GM12874 (cell line): Measurements from ENCODE around the gene COG2.

Experiments
- TF ChIP-seq, protein P1 (sequence below): IDR thresholded peaks from 2 replicates; pipeline ENCODE4 v1.5.1; 2011; ENCODE audit warnings: low read depth, mild to moderate bottlenecking, control low read depth, low read length, moderate library complexity; ENCODE audit not compliant: insufficient read depth

The COG2 gene, protein sequence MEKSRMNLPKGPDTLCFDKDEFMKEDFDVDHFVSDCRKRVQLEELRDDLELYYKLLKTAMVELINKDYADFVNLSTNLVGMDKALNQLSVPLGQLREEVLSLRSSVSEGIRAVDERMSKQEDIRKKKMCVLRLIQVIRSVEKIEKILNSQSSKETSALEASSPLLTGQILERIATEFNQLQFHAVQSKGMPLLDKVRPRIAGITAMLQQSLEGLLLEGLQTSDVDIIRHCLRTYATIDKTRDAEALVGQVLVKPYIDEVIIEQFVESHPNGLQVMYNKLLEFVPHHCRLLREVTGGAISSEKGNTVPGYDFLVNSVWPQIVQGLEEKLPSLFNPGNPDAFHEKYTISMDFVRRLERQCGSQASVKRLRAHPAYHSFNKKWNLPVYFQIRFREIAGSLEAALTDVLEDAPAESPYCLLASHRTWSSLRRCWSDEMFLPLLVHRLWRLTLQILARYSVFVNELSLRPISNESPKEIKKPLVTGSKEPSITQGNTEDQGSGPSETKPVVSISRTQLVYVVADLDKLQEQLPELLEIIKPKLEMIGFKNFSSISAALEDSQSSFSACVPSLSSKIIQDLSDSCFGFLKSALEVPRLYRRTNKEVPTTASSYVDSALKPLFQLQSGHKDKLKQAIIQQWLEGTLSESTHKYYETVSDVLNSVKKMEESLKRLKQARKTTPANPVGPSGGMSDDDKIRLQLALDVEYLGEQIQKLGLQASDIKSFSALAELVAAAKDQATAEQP

DNA sequence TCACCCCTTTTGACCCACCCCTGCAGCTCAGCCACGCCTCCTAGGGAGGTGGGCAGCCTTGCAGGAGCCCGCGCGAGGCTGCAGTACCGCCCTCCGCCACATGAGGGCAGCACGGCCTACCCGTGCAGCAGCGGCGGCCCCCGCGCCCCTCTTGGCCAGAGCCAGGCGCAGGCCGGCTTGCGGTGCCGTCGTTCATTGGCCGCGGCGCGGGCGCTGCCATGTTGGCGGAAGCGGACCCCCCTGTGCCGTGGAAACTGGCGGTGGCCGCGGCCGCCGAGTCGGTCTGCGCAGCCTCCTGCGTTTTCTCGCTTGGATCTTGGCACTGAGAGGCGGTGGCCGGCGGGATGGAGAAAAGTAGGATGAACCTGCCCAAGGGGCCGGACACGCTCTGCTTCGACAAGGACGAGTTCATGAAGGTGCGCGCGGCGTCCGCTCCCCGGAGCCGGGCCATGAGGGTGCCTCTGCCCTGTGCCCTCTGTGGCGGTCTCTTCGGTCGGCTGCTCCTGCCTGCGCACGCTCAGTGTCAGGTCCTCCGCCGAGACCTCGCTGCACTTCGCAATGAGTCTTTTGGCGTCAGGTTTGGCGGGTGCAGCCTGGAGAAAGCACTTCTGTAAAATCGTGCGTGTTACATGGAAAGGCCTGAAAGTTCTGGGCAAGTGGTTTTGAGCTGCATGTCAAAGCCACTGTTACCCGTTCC is at the start of gene COG2:
TSS of gene COG2 (plus strand) at position 219 of the 697 bp plus-strand sequence. CDS start at position 345, 126 bp downstream.
- TF ChIP-seq, protein P1, sequence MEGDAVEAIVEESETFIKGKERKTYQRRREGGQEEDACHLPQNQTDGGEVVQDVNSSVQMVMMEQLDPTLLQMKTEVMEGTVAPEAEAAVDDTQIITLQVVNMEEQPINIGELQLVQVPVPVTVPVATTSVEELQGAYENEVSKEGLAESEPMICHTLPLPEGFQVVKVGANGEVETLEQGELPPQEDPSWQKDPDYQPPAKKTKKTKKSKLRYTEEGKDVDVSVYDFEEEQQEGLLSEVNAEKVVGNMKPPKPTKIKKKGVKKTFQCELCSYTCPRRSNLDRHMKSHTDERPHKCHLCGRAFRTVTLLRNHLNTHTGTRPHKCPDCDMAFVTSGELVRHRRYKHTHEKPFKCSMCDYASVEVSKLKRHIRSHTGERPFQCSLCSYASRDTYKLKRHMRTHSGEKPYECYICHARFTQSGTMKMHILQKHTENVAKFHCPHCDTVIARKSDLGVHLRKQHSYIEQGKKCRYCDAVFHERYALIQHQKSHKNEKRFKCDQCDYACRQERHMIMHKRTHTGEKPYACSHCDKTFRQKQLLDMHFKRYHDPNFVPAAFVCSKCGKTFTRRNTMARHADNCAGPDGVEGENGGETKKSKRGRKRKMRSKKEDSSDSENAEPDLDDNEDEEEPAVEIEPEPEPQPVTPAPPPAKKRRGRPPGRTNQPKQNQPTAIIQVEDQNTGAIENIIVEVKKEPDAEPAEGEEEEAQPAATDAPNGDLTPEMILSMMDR: peak; percentile 99

DNA sequence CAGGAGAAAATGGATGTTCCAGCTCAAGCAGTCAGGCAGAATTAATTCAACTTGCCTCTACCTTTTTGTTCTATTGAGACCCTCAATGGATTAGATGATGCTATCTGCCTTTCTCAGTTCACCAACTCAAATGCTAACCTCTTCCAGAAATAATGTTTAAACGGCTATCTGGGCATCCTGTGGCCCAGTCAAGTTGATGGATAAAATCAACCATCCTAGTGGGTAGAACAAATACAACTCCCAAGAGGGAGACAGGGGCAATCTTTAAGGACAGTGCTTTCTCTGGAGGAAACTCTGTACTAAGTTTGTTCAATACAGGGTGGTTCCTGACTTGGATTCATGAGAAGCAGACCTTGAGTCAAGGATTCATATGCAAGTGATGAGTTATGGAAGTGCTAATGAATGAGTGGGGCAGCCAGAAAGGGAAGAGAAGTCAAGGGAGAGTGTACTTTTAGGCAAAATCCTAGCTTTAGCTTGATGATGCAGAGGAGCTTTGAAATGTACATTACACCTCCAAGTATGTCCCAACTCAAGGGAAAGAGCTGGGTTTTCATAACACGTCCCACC is 49.4 kb upstream of the COG2 start:
- TF ChIP-seq, protein P1: no peak

DNA sequence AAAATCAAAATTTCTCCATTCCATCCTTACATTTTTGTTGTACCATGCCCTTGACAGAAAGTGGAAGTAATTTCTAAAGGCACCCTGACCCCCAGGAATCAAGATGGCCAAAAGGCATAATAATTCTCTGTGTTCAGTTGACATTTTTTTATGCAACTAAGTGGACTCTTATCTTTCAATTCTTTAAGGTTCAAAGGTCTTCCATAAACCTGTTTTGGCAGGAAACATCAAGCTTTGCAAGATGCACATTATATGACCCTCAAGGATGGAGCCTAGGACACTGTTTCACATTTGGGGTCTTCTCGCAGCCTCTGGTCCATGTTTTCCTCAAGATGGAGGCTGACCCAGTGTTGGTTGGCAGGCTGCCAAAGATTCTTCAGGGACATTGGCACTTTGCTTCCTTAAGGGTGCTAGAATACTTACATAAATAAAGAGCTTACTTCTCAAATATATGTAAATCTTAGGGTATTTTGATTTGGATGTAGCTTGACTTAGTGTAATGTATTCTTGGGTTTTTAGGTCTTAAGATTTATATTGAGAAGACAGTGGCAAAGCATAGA is 48.0 kb upstream of the COG2 start:
- TF ChIP-seq, protein P1: no peak

DNA sequence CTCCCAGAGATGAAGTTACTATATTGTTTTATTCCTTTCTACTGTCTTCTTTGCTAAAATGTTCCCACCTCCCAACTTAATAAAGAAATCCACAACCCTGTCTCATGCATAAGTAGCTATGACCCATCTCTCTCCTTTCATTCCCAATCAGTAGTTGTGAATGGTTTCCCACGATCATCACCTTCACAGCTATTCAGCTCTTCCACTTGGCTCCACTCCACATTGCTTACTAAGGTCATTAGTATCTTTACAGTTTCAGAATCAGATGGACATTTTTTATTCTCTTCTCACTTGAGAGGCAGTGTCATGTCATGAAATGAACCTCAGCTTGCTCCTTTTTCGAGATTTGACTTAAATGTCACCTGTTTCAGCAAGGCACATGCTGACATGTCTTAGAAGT is 47.1 kb upstream of the COG2 start:
- TF ChIP-seq, protein P1: no peak

DNA sequence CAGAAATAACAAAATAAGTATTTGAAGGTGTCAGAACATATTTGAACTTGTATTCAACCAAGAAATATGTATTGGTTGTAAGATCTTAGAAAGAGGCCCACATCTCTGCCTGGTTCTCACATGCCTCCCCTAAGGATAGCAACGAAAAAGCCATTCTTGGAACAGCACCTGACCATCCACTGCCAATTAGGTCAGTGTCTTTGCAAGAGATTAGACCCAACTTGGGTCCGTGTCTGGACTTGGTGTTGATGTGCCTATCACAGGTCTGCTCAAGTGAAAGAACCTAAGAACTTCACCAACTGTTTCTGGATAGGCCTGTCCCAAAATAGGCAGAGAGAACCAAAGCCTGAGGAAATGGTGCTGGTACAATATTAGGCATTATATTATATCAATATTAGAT is 46.0 kb upstream of the COG2 start:
- TF ChIP-seq, protein P1: no peak

DNA sequence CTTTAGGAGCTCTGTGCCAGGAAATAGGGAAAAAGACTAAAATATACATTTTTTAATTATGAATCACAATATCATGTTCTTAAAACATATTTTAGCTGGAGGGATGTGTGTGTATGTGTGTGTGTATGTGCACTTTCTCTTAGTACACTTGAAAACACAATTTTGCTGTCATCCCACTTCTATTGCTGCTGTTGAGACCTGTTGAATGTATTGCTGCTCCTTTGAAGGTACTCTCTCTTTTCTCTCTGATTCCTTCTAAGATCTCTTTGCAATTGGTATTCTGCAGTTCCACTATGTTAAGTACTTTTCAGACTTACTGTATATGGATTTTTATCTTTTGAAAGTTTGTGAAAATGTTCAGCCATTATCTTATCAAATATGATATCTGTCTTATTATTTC is 43.5 kb upstream of the COG2 start:
- TF ChIP-seq, protein P1: no peak
